Vagina (tissue), 2 donors: ENCODE results near the gene NSMCE3. TPM values are rescaled to one million over a fixed set of nuclear protein-coding genes. Genes with fewer than 3 reads are reported as not detected.
A peak's percentile ranks its signal among the peaks of the same experiment; 100 is the strongest.

Source experiments
- DNase-seq, 2 donors: peaks; one replicate each; pipeline ENCODE4 v3.0.0-alpha.2; 2017; ENCODE audit errors: extremely low spot score in 2 of 2
- H3K27ac ChIP-seq: fragments of 200-600 bp; sonication (generic); one replicate; pipeline ENCODE4 v1.5.1; 2019
- H3K27me3 ChIP-seq: fragments of 200-600 bp; sonication (generic); one replicate; pipeline ENCODE4 v1.5.1; 2019
- H3K36me3 ChIP-seq, 2 donors: fragments of 200-600 bp; sonication (generic); one replicate each; pipeline ENCODE4 v1.5.1; 2017 to 2019
- H3K4me1 ChIP-seq: fragments of 200-600 bp; sonication (generic); one replicate; pipeline ENCODE4 v1.5.1; 2019
- H3K4me3 ChIP-seq, 2 donors: fragments of 200-600 bp; sonication (generic); 1 replicate in 1 of 2; 2 replicates in 1 of 2; pipeline ENCODE4 v1.5.1; 2016 to 2019
- H3K9me3 ChIP-seq: fragments of 200-600 bp; sonication (generic); one replicate; pipeline ENCODE4 v1.5.1; 2019
- CTCF ChIP-seq, 3 experiments: fragments of 450-650 bp in 2 of 3; fragments of 200-600 bp in 1 of 3; sonication (generic) in 1 of 3; IDR thresholded peaks; one replicate each; pipeline ENCODE4 v1.5.1; 2017 to 2019; ENCODE audit warnings: antibody characterized with exemption in 3 of 3, mild to moderate bottlenecking in 2 of 3, moderate library complexity in 2 of 3
- POLR2A ChIP-seq, 2 donors: fragments of 450-650 bp; IDR thresholded peaks; one replicate each; pipeline ENCODE4 v1.6.1; 2017; ENCODE audit warnings: antibody characterized with exemption in 2 of 2, mild to moderate bottlenecking in 2 of 2, moderate library complexity in 2 of 2
- POLR2AphosphoS5 ChIP-seq, 2 donors: sonication (generic); formaldehyde crosslinking; IDR thresholded peaks; one replicate each; pipeline ENCODE4 v1.9.0; 2017; ENCODE audit warnings: antibody characterized with exemption in 2 of 2, mild to moderate bottlenecking in 2 of 2, low read depth in 1 of 2; ENCODE audit not compliant: insufficient read depth in 1 of 2
- intact Hi-C: fragments of 100-400 bp; cut with DNase I; formaldehyde crosslinking; loops from one replicate; pipeline ENCODE4 v1.15.1; 2023
- total RNA-seq: library from RNA; depleted of rRNA; stranded (reverse); fragments of >200 nt; gene quantifications from one replicate; pipeline ENCODE4 v1.2.3, GENCODE V29; 2016

Gene NSMCE3
- 8.8 TPM for total RNA-seq

GRCh38 chr15:29269485-29270168 lies at the start of gene NSMCE3:
Gene NSMCE3 (minus strand): TSS chr15:29269822. CDS start chr15:29269705, 117 bp downstream.
- TF ChIP-seq POLR2AphosphoS5 (IDR thresholded peaks at IDR 0.05; ENCODE audit: insufficient read depth in 1 of 2, low read depth in 1 of 2) (peak; percentile 77 to 97), POLR2A (IDR thresholded peaks at IDR 0.05) (peak in 1 of 2 donors; percentile 88), CTCF (IDR thresholded peaks at IDR 0.05) (no peak)
- Histone ChIP-seq H3K36me3 (no peaks in the 10 kb centered on the region), H3K27ac (peak within 1 kb of the TSS; percentile 92), H3K4me1 (peaks cover 19% of the 10 kb centered on the region), H3K9me3 (no peaks in the 10 kb centered on the region), H3K27me3 (no peaks in the 10 kb centered on the region), H3K4me3 (peak within 1 kb of the TSS; percentile 79 to 90)
- DNase-seq: peak in 1 of 2 donors; percentile 91
- intact Hi-C loops: no loop called here

- Histone ChIP-seq H3K27me3 (no peaks in the 10 kb centered on the region), H3K4me1 (no peaks in the 10 kb centered on the region), H3K36me3 (no peaks in the 10 kb centered on the region), H3K9me3 (no peaks in the 10 kb centered on the region), H3K4me3 (no peak overlapping the region), H3K27ac (no peak overlapping the region)
- DNase-seq: no peak
- TF ChIP-seq POLR2A (IDR thresholded peaks at IDR 0.05): no peak
- no peak for TF ChIP-seq POLR2AphosphoS5 (IDR thresholded peaks at IDR 0.05; ENCODE audit: insufficient read depth in 1 of 2, low read depth in 1 of 2)
- TF ChIP-seq CTCF (IDR thresholded peaks at IDR 0.05): no peak
- intact Hi-C loops: no loop called here
These were observed 46.8 kb upstream of the NSMCE3 start for GRCh38 chr15:29316422-29316821.

GRCh38 chr15:29312387-29312786 lies 42.8 kb upstream of the NSMCE3 start:
- no peaks in the 10 kb centered on the region for H3K9me3 ChIP-seq
- H3K4me3 ChIP-seq: no peak overlapping the region
- no peaks in the 10 kb centered on the region for H3K27me3 ChIP-seq
- H3K4me1 ChIP-seq: no peaks in the 10 kb centered on the region
- H3K36me3 ChIP-seq: no peaks in the 10 kb centered on the region
- no peak overlapping the region for H3K27ac ChIP-seq
- intact Hi-C loops: no loop called here
- DNase-seq: no peak
- TF ChIP-seq POLR2AphosphoS5 (IDR thresholded peaks at IDR 0.05; ENCODE audit: insufficient read depth in 1 of 2, low read depth in 1 of 2) (no peak), CTCF (IDR thresholded peaks at IDR 0.05) (no peak), POLR2A (IDR thresholded peaks at IDR 0.05) (no peak)

GRCh38 chr15:29311696-29312095 lies 42.1 kb upstream of the NSMCE3 start:
- no peak overlapping the region for H3K27ac ChIP-seq
- no peak for DNase-seq
- no peaks in the 10 kb centered on the region for H3K27me3 ChIP-seq
- TF ChIP-seq POLR2A (IDR thresholded peaks at IDR 0.05) (no peak), CTCF (IDR thresholded peaks at IDR 0.05) (no peak), POLR2AphosphoS5 (IDR thresholded peaks at IDR 0.05; ENCODE audit: insufficient read depth in 1 of 2, low read depth in 1 of 2) (no peak)
- H3K9me3 ChIP-seq: no peaks in the 10 kb centered on the region
- intact Hi-C loops: no loop called here
- H3K4me1 ChIP-seq: no peaks in the 10 kb centered on the region
- no peaks in the 10 kb centered on the region for H3K36me3 ChIP-seq
- no peak overlapping the region for H3K4me3 ChIP-seq

GRCh38 chr15:29309139-29309538 lies 39.5 kb upstream of the NSMCE3 start:
- H3K27me3 ChIP-seq: no peaks in the 10 kb centered on the region
- no peak for DNase-seq
- H3K4me1 ChIP-seq: no peaks in the 10 kb centered on the region
- intact Hi-C loops: no loop called here
- TF ChIP-seq POLR2A (IDR thresholded peaks at IDR 0.05): no peak
- no peak for TF ChIP-seq POLR2AphosphoS5 (IDR thresholded peaks at IDR 0.05; ENCODE audit: insufficient read depth in 1 of 2, low read depth in 1 of 2)
- no peak for TF ChIP-seq CTCF (IDR thresholded peaks at IDR 0.05)
- H3K9me3 ChIP-seq: no peaks in the 10 kb centered on the region
- H3K4me3 ChIP-seq: no peak overlapping the region
- no peaks in the 10 kb centered on the region for H3K36me3 ChIP-seq
- no peak overlapping the region for H3K27ac ChIP-seq
